ENCODE data around the gene GPR15. TPM values are rescaled to one million over a fixed set of nuclear protein-coding genes. Genes with fewer than 3 reads are reported as not detected.

The GPR15 gene
- total RNA-seq, 2 donors from 2014 or later, result not detected

DNA sequence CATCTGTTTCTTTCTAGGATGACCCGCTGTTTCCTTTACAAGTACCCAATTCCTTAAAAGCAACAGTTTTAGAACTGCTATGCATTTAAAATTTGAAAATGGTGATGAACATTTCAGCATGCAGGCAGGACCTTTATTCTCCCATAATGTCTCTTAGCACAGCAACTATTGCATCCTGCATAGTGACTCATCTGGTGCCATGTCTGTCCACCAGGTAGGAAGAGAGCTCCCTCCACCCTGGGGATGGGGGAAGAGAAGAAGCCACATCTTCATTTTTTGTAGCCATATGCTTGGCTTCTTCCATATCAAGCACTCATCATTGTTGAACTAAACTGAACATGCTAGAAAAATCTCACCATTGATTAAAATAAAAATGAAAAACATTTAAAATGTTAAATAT is 9.9 kb downstream of the GPR15 start:
- no peak overlapping the region for H3K4me3 Mint-ChIP-seq
- Histone ChIP-seq H3K27me3 (ENCODE audit: control insufficient read depth, insufficient read depth, low read length, poor library complexity, severe bottlenecking) (no peaks in the 10 kb centered on the region), H3K9me3 (ENCODE audit: control insufficient read depth, low read length) (no peaks in the 10 kb centered on the region), H3K9ac (ENCODE audit: extremely low read depth, low read length, poor library complexity, severe bottlenecking) (no peak overlapping the region), H3K27ac (ENCODE audit: low read depth, low read length) (no peak overlapping the region), H3K36me3 (ENCODE audit: control insufficient read depth, insufficient read depth, low read length) (no peaks in the 10 kb centered on the region), H3K4me1 (ENCODE audit: control insufficient read depth, insufficient read depth, low read length) (no peaks in the 10 kb centered on the region), H3K4me3 (ENCODE audit: low read length) (no peak overlapping the region)
- no peaks in the 10 kb centered on the region for H3K27me3 Mint-ChIP-seq (ENCODE audit: insufficient read depth)
- no peak for DNase-seq
- WGBS, 2 experiments (ENCODE audit: insufficient coverage in 1 of 2, insufficient read length in 1 of 2), result 95% methylated on average over 1 of the region's 1 CpG; no CpG with 5 or more reads in 1 of the 2 experiments
- peaks cover 9% of the 10 kb centered on the region for H3K4me1 Mint-ChIP-seq
- no peak for TF ChIP-seq CTCF (conservative IDR thresholded peaks at IDR 0.05)
- no peaks in the 10 kb centered on the region for H3K9me3 Mint-ChIP-seq
- no peak overlapping the region for H3K27ac Mint-ChIP-seq
- no peaks in the 10 kb centered on the region for H3K36me3 Mint-ChIP-seq (ENCODE audit: low read depth)

DNA sequence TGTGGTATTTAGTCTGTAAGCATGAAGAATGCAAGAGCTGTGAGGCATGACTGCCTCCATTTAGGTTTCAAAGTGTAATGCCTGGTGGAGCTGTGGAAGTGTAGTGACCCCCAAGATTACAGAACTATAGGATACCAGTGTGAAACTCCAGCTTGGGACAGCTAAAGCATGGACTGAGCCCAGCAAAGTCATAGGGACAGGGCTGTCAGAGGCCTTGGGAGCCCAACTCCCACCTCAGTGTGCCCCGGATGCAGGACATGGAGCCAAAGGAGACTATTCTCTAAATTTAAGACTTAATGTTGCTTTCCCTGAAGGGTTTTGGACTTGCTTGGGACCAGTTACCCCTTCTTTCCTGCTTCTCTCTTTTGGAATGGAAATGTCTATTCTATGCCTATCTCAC is 10.8 kb downstream of the GPR15 start:
- H3K4me1 Mint-ChIP-seq, result peaks cover 9% of the 10 kb centered on the region
- no peak for TF ChIP-seq CTCF (conservative IDR thresholded peaks at IDR 0.05)
- Histone ChIP-seq H3K27me3 (ENCODE audit: control insufficient read depth, insufficient read depth, low read length, poor library complexity, severe bottlenecking) (no peaks in the 10 kb centered on the region), H3K27ac (ENCODE audit: low read depth, low read length) (no peak overlapping the region), H3K4me3 (ENCODE audit: low read length) (no peak overlapping the region), H3K9ac (ENCODE audit: extremely low read depth, low read length, poor library complexity, severe bottlenecking) (no peak overlapping the region), H3K9me3 (ENCODE audit: control insufficient read depth, low read length) (no peaks in the 10 kb centered on the region), H3K4me1 (ENCODE audit: control insufficient read depth, insufficient read depth, low read length) (no peaks in the 10 kb centered on the region), H3K36me3 (ENCODE audit: control insufficient read depth, insufficient read depth, low read length) (no peaks in the 10 kb centered on the region)
- H3K4me3 Mint-ChIP-seq, result no peak overlapping the region
- no peak for DNase-seq
- no peak overlapping the region for H3K27ac Mint-ChIP-seq
- no peaks in the 10 kb centered on the region for H3K27me3 Mint-ChIP-seq (ENCODE audit: insufficient read depth)
- H3K36me3 Mint-ChIP-seq (ENCODE audit: low read depth), result no peaks in the 10 kb centered on the region
- no peaks in the 10 kb centered on the region for H3K9me3 Mint-ChIP-seq
- WGBS, 2 experiments (ENCODE audit: insufficient coverage in 1 of 2, insufficient read length in 1 of 2), result 97 to 100% methylated on average over 1 of the region's 1 CpG

GRCh38 chr3:98545940-98546339 is 14.2 kb downstream of the GPR15 start:
- no peak for DNase-seq
- no peaks in the 10 kb centered on the region for H3K36me3 ChIP-seq (ENCODE audit: control insufficient read depth, insufficient read depth, low read length)
- H3K4me1 Mint-ChIP-seq, result peaks cover 9% of the 10 kb centered on the region
- H3K27me3 ChIP-seq (ENCODE audit: control insufficient read depth, insufficient read depth, low read length, poor library complexity, severe bottlenecking), result no peaks in the 10 kb centered on the region
- no peaks in the 10 kb centered on the region for H3K9me3 Mint-ChIP-seq
- H3K36me3 Mint-ChIP-seq (ENCODE audit: low read depth), result no peaks in the 10 kb centered on the region
- H3K27me3 Mint-ChIP-seq (ENCODE audit: insufficient read depth), result no peaks in the 10 kb centered on the region
- H3K9ac ChIP-seq (ENCODE audit: extremely low read depth, low read length, poor library complexity, severe bottlenecking), result no peak overlapping the region
- no peak overlapping the region for H3K27ac Mint-ChIP-seq
- no peak for TF ChIP-seq CTCF (conservative IDR thresholded peaks at IDR 0.05)
- H3K4me3 Mint-ChIP-seq, result no peak overlapping the region
- H3K27ac ChIP-seq (ENCODE audit: low read depth, low read length), result no peak overlapping the region
- 92 to 100% methylated on average over 3 to 5 of the region's 5 CpGs for WGBS, 2 experiments (ENCODE audit: insufficient coverage in 1 of 2, insufficient read length in 1 of 2)
- H3K9me3 ChIP-seq (ENCODE audit: control insufficient read depth, low read length), result no peaks in the 10 kb centered on the region
- H3K4me1 ChIP-seq (ENCODE audit: control insufficient read depth, insufficient read depth, low read length), result no peaks in the 10 kb centered on the region
- no peak overlapping the region for H3K4me3 ChIP-seq (ENCODE audit: low read length)
